Duodenal mucosa (tissue), 2 donors: Measurements from ENCODE around the gene WLS.
"Not testable (repeated sequence)": the region's sequence is repeated elsewhere in the genome, so short reads cannot be mapped to it uniquely, and the experiment has no call there.

Experiments used
- H3K27ac ChIP-seq: one replicate; pipeline ENCODE4 v1.7.0; 2013; ENCODE audit warnings: low read depth, low read length
- H3K27me3 ChIP-seq, 2 donors: one replicate each; pipeline ENCODE4 v1.7.0; 2013; ENCODE audit warnings: low read length in 2 of 2, control low read depth in 1 of 2; ENCODE audit not compliant: insufficient read depth in 2 of 2, control insufficient read depth in 1 of 2
- H3K36me3 ChIP-seq, 2 donors: one replicate each; pipeline ENCODE4 v1.7.0; 2013; ENCODE audit warnings: low read length in 2 of 2, control low read depth in 1 of 2; ENCODE audit not compliant: insufficient read depth in 2 of 2, control insufficient read depth in 1 of 2
- H3K4me1 ChIP-seq, 2 donors: one replicate each; pipeline ENCODE4 v1.7.0; 2013; ENCODE audit warnings: low read length in 2 of 2, control low read depth in 1 of 2; ENCODE audit not compliant: insufficient read depth in 2 of 2, control insufficient read depth in 1 of 2
- H3K4me3 ChIP-seq, 2 donors: one replicate each; pipeline ENCODE4 v1.7.0; 2013; ENCODE audit warnings: low read length in 2 of 2, low read depth in 1 of 2
- H3K9ac ChIP-seq, 2 donors: one replicate each; pipeline ENCODE4 v1.7.0; 2013; ENCODE audit warnings: low read length in 2 of 2, low read depth in 1 of 2
- H3K9me3 ChIP-seq, 2 donors: one replicate each; pipeline ENCODE4 v1.7.0; 2013; ENCODE audit warnings: low read length in 2 of 2, control low read depth in 1 of 2; ENCODE audit not compliant: control insufficient read depth in 1 of 2

The WLS gene

GRCh38 chr1:68256824-68257223 lies 24.5 kb upstream of the WLS start:
- H3K36me3 ChIP-seq, H3K27me3 ChIP-seq, H3K27ac ChIP-seq, H3K4me3 ChIP-seq, H3K9ac ChIP-seq, H3K4me1 ChIP-seq, H3K9me3 ChIP-seq: not testable (repeated sequence)

- Histone ChIP-seq H3K9me3 (peaks cover 0 to 2% of the 10 kb centered on the region in 2 donors), H3K27me3 (no peaks in the 10 kb centered on the region), H3K36me3 (no peaks in the 10 kb centered on the region), H3K27ac (no peak overlapping the region), H3K9ac (no peak overlapping the region), H3K4me1 (no peaks in the 10 kb centered on the region), H3K4me3 (no peak overlapping the region)
Observed at GRCh38 chr1:68255301-68255700, 23.0 kb upstream of the WLS start.

GRCh38 chr1:68254667-68255226 lies 22.4 kb upstream of the WLS start:
- H3K9me3 ChIP-seq, result peaks cover 0 to 2% of the 10 kb centered on the region in 2 donors
- H3K27me3 ChIP-seq, result no peaks in the 10 kb centered on the region
- no peaks in the 10 kb centered on the region for H3K36me3 ChIP-seq
- no peak overlapping the region for H3K4me3 ChIP-seq
- H3K27ac ChIP-seq, result no peak overlapping the region
- H3K9ac ChIP-seq, result no peak overlapping the region
- H3K4me1 ChIP-seq, result no peaks in the 10 kb centered on the region

GRCh38 chr1:68237040-68237439 lies 4.7 kb upstream of the WLS start:
- Histone ChIP-seq H3K9me3 (no peaks in the 10 kb centered on the region), H3K27ac (no peak overlapping the region), H3K9ac (no peak overlapping the region), H3K27me3 (no peaks in the 10 kb centered on the region), H3K4me3 (no peak overlapping the region), H3K4me1 (no peaks in the 10 kb centered on the region), H3K36me3 (no peaks in the 10 kb centered on the region)

GRCh38 chr1:68234094-68234493 lies 1.8 kb upstream of the WLS start:
- H3K27ac ChIP-seq, result no peak overlapping the region
- no peaks in the 10 kb centered on the region for H3K27me3 ChIP-seq
- no peaks in the 10 kb centered on the region for H3K9me3 ChIP-seq
- no peak overlapping the region for H3K9ac ChIP-seq
- peaks cover 7 to 8% of the 10 kb centered on the region in 2 donors for H3K4me1 ChIP-seq
- H3K36me3 ChIP-seq, result no peaks in the 10 kb centered on the region
- H3K4me3 ChIP-seq, result no peak overlapping the region

GRCh38 chr1:68233202-68233601 lies 879 bp upstream of the WLS start:
- Histone ChIP-seq H3K27me3 (no peaks in the 10 kb centered on the region), H3K4me1 (peaks cover 7 to 8% of the 10 kb centered on the region in 2 donors), H3K27ac (no peak overlapping the region), H3K9me3 (no peaks in the 10 kb centered on the region), H3K4me3 (peak overlapping the region; percentile 90 to 91), H3K36me3 (no peaks in the 10 kb centered on the region), H3K9ac (peak overlapping the region in 1 of 2 donors; percentile 85)

GRCh38 chr1:68231627-68232288 lies 565 bp downstream of the WLS start:
- peak overlapping the region; percentile 53 for H3K27ac ChIP-seq
- H3K4me1 ChIP-seq, result peaks cover 7 to 8% of the 10 kb centered on the region in 2 donors
- no peaks in the 10 kb centered on the region for H3K9me3 ChIP-seq
- no peaks in the 10 kb centered on the region for H3K36me3 ChIP-seq
- peak overlapping the region; percentile 90 to 91 for H3K4me3 ChIP-seq
- no peaks in the 10 kb centered on the region for H3K27me3 ChIP-seq
- H3K9ac ChIP-seq, result peak overlapping the region; percentile 75 to 85

- no peak overlapping the region for H3K27ac ChIP-seq
- H3K9me3 ChIP-seq, result no peaks in the 10 kb centered on the region
- H3K9ac ChIP-seq, result peak overlapping the region; percentile 75 to 85
- H3K4me1 ChIP-seq, result peaks cover 7 to 8% of the 10 kb centered on the region in 2 donors
- H3K36me3 ChIP-seq, result no peaks in the 10 kb centered on the region
- H3K27me3 ChIP-seq, result no peaks in the 10 kb centered on the region
- peak overlapping the region; percentile 90 to 91 for H3K4me3 ChIP-seq
Observed at GRCh38 chr1:68230901-68231626, 1.3 kb downstream of the WLS start.

- H3K9ac ChIP-seq, result peak overlapping the region; percentile 75 to 85
- H3K36me3 ChIP-seq, result no peaks in the 10 kb centered on the region
- H3K27me3 ChIP-seq, result no peaks in the 10 kb centered on the region
- no peaks in the 10 kb centered on the region for H3K9me3 ChIP-seq
- no peak overlapping the region for H3K27ac ChIP-seq
- peak overlapping the region; percentile 90 to 91 for H3K4me3 ChIP-seq
- peaks cover 7 to 8% of the 10 kb centered on the region in 2 donors for H3K4me1 ChIP-seq
Observed at GRCh38 chr1:68230484-68230802, 1.9 kb downstream of the WLS start.

- H3K9ac ChIP-seq, result peak overlapping the region in 1 of 2 donors; percentile 85
Observed at GRCh38 chr1:68229650-68230483, 2.5 kb downstream of the WLS start.

More at GRCh38 chr1:68229650-68230483, 2.5 kb downstream of the WLS start:
- no peak overlapping the region for H3K27ac ChIP-seq
- no peaks in the 10 kb centered on the region for H3K9me3 ChIP-seq
- H3K4me1 ChIP-seq, result peaks cover 7 to 8% of the 10 kb centered on the region in 2 donors
- H3K4me3 ChIP-seq, result peak overlapping the region; percentile 90 to 91
- H3K27me3 ChIP-seq, result no peaks in the 10 kb centered on the region
- no peaks in the 10 kb centered on the region for H3K36me3 ChIP-seq
